ENCODE measurements around the gene MAMSTR.
A peak's percentile ranks its signal among the peaks of the same experiment; 100 is the strongest.

The MAMSTR gene

GRCh38 chr19:48671446-48671995 lies 48.0 kb downstream of the MAMSTR start:
- Histone ChIP-seq H3K4me3 (ENCODE audit: low read depth, low read length) (no peak overlapping the region), H3K27ac (peak overlapping the region; percentile 50), H3K27me3 (ENCODE audit: insufficient read depth, low read depth, severe bottlenecking) (no peaks in the 10 kb centered on the region), H3K9me3 (ENCODE audit: severe bottlenecking) (no peaks in the 10 kb centered on the region), H3K36me3 (no peaks in the 10 kb centered on the region)
- no peak for TF ChIP-seq CTCF (IDR thresholded peaks at IDR 0.05; ENCODE audit: low read depth, low read length)
- DNase-seq = no peak

- Histone ChIP-seq H3K27ac (peak overlapping the region; percentile 50), H3K36me3 (no peaks in the 10 kb centered on the region), H3K9me3 (ENCODE audit: severe bottlenecking) (no peaks in the 10 kb centered on the region), H3K4me3 (ENCODE audit: low read depth, low read length) (no peak overlapping the region), H3K27me3 (ENCODE audit: insufficient read depth, low read depth, severe bottlenecking) (no peaks in the 10 kb centered on the region)
- peak; percentile 23 for DNase-seq
- no peak for TF ChIP-seq CTCF (IDR thresholded peaks at IDR 0.05; ENCODE audit: low read depth, low read length)
These were observed 48.7 kb downstream of the MAMSTR start for GRCh38 chr19:48670699-48671445.

GRCh38 chr19:48669903-48670668 lies 49.4 kb downstream of the MAMSTR start:
- DNase-seq = no peak

GRCh38 chr19:48668761-48669160 lies 50.8 kb downstream of the MAMSTR start:
- Histone ChIP-seq H3K36me3 (no peaks in the 10 kb centered on the region), H3K9me3 (ENCODE audit: severe bottlenecking) (no peaks in the 10 kb centered on the region), H3K27me3 (ENCODE audit: insufficient read depth, low read depth, severe bottlenecking) (no peaks in the 10 kb centered on the region), H3K27ac (no peak overlapping the region), H3K4me3 (ENCODE audit: low read depth, low read length) (no peak overlapping the region)
- no peak for DNase-seq
- TF ChIP-seq CTCF (IDR thresholded peaks at IDR 0.05; ENCODE audit: low read depth, low read length) = no peak

More at GRCh38 chr19:48669903-48670668, 49.4 kb downstream of the MAMSTR start:
- no peaks in the 10 kb centered on the region for H3K27me3 ChIP-seq (ENCODE audit: insufficient read depth, low read depth, severe bottlenecking)
- no peaks in the 10 kb centered on the region for H3K36me3 ChIP-seq
- TF ChIP-seq CTCF (IDR thresholded peaks at IDR 0.05; ENCODE audit: low read depth, low read length) = no peak
- H3K4me3 ChIP-seq (ENCODE audit: low read depth, low read length) = no peak overlapping the region
- H3K27ac ChIP-seq = no peak overlapping the region
- H3K9me3 ChIP-seq (ENCODE audit: severe bottlenecking) = no peaks in the 10 kb centered on the region

GRCh38 chr19:48668332-48668731 lies 51.2 kb downstream of the MAMSTR start:
- Histone ChIP-seq H3K27ac (no peak overlapping the region), H3K36me3 (no peaks in the 10 kb centered on the region), H3K4me3 (ENCODE audit: low read depth, low read length) (no peak overlapping the region), H3K27me3 (ENCODE audit: insufficient read depth, low read depth, severe bottlenecking) (no peaks in the 10 kb centered on the region), H3K9me3 (ENCODE audit: severe bottlenecking) (no peaks in the 10 kb centered on the region)
- no peak for TF ChIP-seq CTCF (IDR thresholded peaks at IDR 0.05; ENCODE audit: low read depth, low read length)
- DNase-seq = no peak

Data from WERI-Rb-1 (cell line).